NCI-H2196 (cell line): ENCODE results near the gene ATP11C.
"Not testable (repeated sequence)": the region's sequence is repeated elsewhere in the genome, so short reads cannot be mapped to it uniquely, and the experiment has no call there.

Source experiments
- DNase-seq: peaks from one replicate; lab custom pipeline; 2025; ENCODE audit not compliant: unreplicated experiment; lab: John Stamatoyannopoulos, UW

ATP11C gene

DNA sequence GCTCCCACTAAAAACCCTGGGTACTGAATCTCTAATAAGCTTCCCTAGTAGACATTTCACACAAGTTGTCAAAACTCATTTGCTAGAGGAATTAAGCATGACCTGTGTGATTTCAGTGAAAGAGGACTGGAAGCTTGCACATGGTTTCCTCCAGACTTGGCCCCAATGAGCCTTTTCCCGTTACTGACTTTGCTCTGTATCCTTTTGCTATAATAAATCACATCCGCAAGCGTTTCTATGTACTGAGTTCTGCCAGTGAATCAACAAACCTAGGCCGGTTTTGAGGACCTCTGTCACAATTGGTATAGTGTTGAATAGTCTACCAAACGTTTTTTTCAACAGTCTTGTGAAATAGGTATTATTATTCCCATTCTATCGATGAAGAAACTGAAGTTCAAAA lies 8.2 kb downstream of the ATP11C start:
- no peak for DNase-seq

DNA sequence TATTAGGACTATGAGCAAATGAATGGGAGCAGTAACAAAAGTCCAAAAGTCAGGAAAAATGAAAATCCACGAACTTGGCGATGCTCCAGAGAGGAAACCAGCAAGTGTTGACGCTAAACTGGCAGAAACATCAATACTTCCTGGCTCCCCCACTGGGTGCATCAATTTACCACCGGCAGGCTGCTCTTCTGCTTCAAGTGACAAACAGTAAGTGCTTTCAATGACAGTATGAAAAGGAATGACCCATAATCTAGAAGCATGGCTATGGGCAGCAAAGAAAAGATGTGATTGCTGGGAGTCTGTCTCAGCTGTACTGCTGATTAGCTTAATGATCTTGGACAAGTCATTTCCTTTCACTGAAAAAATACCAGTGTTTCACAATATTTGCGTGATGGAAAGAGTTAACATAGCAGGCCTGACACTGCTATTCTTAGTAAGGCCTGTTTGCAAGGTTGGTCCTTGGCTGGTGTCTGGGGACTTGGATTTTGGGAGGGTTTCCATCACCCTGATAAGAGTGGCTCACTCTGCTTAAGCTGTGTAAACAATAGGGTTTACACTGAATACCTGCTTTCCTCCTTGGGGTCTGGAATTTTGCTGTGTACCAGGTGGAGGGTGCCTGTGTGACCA lies 8.7 kb downstream of the ATP11C start:
- DNase-seq = no peak

DNA sequence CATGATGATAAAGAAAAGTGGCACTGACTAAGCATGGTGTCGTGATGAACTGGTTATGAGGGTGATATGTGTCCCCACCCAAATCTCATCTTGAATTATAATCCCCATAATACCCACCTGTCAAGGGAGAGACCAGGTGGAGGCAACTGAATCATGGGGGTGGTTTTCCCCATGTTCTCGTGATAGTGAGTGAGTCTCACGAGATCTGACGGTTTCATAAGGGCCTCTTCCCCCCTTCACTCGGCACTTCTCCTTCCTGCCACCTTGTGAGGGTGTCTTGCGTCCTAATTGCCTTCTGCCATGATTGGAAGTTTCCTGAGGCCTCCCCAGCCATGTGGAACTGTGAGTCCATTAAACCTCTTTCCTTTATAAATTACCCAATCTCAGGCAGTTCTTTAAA lies 11.7 kb downstream of the ATP11C start:
- DNase-seq = not testable (repeated sequence)

DNA sequence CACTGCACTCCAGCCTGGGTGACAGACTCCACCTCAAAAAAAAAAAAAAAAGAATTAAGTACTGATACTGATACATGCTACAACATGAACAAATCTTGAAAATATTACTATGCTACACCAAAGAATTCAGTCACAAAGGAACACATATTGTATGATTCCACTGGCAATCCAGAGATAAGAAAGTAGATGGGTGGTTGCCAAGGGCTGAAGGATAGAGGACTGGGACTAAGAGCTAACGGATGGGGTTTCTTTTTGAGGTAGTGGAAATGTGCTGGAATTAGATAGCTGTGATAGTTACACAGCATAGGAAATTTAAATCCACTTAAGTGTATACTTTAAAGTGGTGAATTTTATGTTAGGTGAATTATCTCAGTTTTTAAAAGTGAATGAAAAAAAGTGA lies 12.5 kb downstream of the ATP11C start:
- no peak for DNase-seq

DNA sequence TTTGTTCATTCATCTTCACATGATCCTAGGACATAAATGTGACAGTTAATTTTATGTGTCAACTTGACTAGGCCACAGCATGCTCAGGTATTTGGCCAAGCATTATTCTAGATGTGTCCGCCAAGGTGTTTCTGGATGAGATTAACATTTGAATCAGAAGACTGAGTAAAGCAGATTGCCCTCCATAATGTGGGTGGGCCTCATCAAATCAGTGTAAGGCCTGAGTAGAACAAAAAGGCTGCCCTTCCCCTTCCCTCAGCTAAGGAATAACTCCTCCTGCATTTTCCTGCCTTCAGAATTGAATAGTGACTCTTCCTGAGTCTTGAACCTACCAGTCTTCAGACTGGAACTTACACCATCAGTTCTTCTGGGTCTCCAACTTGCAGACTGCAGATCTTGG lies 18.4 kb downstream of the ATP11C start:
- DNase-seq = no peak

GRCh38 chrX:139909712-139910111 lies 23.1 kb downstream of the ATP11C start:
- no peak for DNase-seq

DNA sequence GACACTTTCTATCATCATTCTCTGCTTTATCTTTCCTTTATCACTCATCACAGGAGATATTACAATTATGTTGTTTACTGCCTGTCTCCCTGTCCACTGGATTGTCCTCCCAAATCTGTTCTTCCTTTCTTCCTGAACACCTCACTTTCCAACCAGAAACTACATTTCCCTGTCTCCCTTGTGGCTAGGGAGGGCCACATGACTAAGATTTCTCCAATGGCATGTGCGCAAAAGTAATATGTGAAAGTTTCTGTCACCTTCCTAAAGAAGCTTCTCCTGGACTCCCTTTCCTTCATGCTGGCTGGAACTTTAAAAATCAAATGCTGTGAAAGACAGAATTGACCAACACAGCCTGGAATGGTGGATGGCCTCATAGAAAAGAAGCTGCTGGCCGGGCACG lies 25.8 kb downstream of the ATP11C start:
- DNase-seq = no peak

- DNase-seq = no peak
Observed at GRCh38 chrX:139905743-139906142, 27.1 kb downstream of the ATP11C start.

DNA sequence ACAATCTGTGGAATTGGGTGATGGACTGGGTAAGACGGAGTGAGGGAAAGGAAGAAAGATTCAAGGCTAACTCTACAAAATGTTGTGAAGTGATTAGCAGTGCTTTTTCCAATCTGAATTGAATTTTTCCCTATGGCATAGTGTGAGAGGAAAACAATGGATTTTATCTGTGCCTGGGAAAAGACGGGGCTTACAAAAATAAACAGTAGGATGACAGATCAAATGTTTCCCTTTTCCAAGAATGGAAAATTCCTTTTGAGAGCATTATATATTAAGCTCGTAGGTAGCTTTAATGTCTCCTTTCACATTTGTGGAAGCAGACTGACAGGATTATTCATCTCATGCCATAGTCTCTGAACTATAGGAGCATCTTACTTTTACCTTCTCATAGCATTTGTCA lies 27.8 kb downstream of the ATP11C start:
- no peak for DNase-seq

GRCh38 chrX:139903210-139903609 lies 29.6 kb downstream of the ATP11C start:
- DNase-seq = no peak

DNA sequence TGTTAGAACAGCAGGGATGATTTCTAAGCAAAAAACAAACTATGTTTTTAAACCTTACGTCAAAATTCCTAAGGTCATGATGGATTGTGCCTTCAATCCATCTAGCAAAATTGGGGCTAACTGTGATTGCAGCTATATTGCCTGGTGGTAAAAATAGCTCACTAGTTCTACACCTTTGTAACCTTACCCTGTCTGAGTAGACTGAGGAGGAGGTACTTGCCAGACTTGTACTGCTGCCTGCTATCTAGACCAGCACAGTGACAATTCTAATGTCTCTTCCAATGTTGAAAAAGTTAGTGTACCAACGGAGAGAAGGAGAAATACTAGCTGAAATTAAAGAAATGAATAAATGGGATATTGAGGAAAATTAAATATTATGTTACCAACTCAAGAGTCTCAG lies 30.3 kb downstream of the ATP11C start:
- DNase-seq = no peak

GRCh38 chrX:139898334-139898733 lies 34.5 kb downstream of the ATP11C start:
- DNase-seq = no peak

GRCh38 chrX:139892512-139892911 lies 40.3 kb downstream of the ATP11C start:
- DNase-seq = no peak

DNA sequence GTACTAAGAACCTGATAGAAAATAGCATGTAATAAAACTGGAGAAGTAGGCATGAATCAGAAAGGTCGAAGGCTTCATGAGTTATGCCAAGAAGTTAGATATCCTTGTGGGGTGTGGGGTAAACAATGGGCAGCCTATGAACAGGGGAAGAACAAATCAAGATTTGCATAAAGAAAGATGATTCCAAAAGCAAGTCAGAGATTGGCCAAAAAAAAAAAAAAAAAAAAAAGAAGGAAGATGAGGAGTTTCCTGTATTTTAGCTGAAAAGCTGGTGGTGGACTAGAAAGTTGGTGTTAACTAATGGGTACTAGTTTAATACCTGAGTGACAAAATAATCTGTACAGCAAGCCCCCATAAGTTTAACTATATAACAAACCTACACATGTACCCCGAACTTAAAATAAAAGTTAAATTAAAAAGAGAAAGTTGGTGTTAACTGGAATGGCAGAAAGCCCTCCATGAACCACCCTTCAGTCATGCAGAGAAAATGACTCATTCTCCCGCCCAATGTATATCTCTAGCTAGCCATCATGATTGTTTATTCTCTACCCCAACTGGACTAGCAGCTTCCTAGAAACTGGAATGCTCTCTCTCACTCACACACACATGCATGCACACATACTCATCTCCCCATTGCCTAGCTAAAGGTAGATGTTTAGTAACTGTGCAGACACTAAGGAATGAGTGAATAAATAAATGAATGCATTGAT lies 41.7 kb downstream of the ATP11C start:
- DNase-seq = no peak

DNA sequence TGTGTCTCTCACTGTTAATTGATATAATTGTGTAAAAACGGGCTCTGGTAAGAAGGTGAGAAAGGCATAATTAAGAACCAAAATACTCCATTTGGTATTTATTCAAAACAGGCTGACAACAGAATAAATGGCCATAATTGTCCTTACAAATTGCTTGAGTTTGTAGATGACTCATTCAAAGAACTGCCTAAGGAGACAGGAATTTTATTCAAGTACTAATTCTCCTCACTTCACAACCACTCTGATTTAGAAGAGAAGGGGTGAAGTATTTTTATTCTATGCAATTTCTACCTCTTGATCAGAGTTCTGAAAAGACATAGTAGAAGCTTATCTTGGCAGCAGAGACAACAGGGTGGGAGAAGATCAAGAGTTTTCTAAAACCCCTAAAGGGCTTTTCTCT lies 43.1 kb downstream of the ATP11C start:
- DNase-seq = no peak

GRCh38 chrX:139883984-139884383 lies 48.9 kb downstream of the ATP11C start:
- DNase-seq = no peak

DNA sequence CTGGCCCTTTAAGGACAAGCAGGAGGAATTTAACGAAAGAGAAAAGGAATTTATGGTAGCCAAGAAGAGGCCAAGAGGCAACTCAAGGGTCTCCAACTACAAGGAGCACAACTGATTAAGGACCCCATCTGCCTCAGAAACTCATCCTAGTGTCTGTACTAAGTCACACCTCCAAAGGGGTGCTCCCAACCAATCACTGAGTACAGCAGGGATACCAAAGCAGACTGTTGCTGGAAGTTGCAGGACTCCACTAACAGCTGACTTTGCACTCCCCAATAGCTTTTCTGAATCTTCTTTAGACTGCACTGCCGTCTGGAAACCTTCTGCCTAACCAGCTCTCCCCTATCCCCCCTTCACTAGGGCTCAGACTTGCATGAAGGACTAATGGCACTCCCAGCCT lies 50.6 kb downstream of the ATP11C start:
- DNase-seq = no peak

DNA sequence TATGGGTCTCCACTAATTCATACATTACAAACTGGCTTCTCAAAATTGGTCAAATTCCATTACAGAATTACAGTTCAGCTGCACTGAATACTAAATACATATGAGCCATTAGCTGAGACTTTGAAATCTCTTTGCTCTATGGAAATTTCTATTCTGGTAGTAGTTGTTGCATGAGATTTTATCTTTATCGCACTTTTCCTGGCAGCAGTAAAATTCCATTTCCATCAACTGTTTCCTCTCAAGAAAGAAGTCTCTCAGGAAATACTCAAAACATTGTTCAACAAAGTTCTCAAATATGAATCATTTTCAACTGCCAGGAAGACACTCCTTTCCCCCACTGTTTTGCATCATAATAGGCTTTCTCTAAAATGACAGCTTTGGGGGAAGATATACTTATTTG lies 51.3 kb downstream of the ATP11C start:
- no peak for DNase-seq

GRCh38 chrX:139881130-139881529 lies 51.7 kb downstream of the ATP11C start:
- no peak for DNase-seq

- no peak for DNase-seq
Observed at GRCh38 chrX:139877710-139878414, 55.0 kb downstream of the ATP11C start.

DNA sequence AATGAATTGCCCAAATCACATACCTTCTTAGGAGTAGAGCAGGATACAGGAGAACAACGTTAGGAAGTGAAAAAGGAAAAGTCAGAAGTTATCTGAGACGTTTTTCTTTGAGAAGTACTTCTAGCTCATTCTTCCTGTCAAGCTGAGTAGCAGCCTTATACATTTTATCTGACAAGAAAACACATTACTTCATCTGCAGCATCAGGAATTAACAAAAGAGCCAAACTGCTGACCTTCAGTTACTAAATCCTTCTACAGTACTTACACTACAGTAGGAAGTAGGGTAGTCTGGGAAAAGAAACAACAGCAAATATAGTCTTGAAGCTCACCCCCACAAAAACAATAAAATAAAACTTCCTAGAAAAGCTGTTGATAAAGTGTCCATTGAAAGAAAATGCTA lies 57.0 kb downstream of the ATP11C start:
- DNase-seq = no peak

- DNase-seq = no peak
Observed at GRCh38 chrX:139869796-139870195, 63.1 kb downstream of the ATP11C start.
